Suprapubic skin (tissue), 4 donors: ENCODE data around the gene CMTM1. TPM values are rescaled to one million over a fixed set of nuclear protein-coding genes. Genes with fewer than 3 reads are reported as not detected.
"Not testable (repeated sequence)": the region's sequence is repeated elsewhere in the genome, so short reads cannot be mapped to it uniquely, and the experiment has no call there.

ENCODE experiments used
- DNase-seq, 2 donors: peaks; one replicate each; pipeline ENCODE4 v3.0.0-alpha.2; 2019; ENCODE audit warnings: low spot score in 2 of 2
- H3K27ac ChIP-seq: fragments of 200-600 bp; sonication (generic); one replicate; pipeline ENCODE4 v1.5.1; 2019
- H3K27me3 ChIP-seq: fragments of 200-600 bp; sonication (generic); one replicate; pipeline ENCODE4 v1.5.1; 2019
- H3K36me3 ChIP-seq: fragments of 200-600 bp; sonication (generic); one replicate; pipeline ENCODE4 v1.5.1; 2019
- H3K4me1 ChIP-seq: fragments of 200-600 bp; sonication (generic); one replicate; pipeline ENCODE4 v1.5.1; 2019
- H3K4me3 ChIP-seq: fragments of 200-600 bp; sonication (generic); one replicate; pipeline ENCODE4 v1.5.1; 2019; ENCODE audit warnings: mild to moderate bottlenecking
- H3K9me3 ChIP-seq: fragments of 200-600 bp; sonication (generic); one replicate; pipeline ENCODE4 v1.5.1; 2019
- CTCF ChIP-seq, 2 donors: fragments of 200-600 bp in 1 of 2; fragments of 450-650 bp in 1 of 2; sonication (generic) in 1 of 2; IDR thresholded peaks; one replicate each; pipeline ENCODE4 v1.5.1; 2016 to 2019; ENCODE audit warnings: antibody characterized with exemption in 2 of 2, mild to moderate bottlenecking in 1 of 2, moderate library complexity in 1 of 2
- EP300 ChIP-seq: sonication (generic); formaldehyde crosslinking; IDR thresholded peaks from one replicate; pipeline ENCODE4 v1.6.1; 2017; ENCODE audit warnings: antibody characterized with exemption
- POLR2A ChIP-seq, 2 donors: fragments of 450-650 bp; IDR thresholded peaks; one replicate each; pipeline ENCODE4 v1.6.1; 2017; ENCODE audit warnings: antibody characterized with exemption in 2 of 2, mild to moderate bottlenecking in 2 of 2, moderate library complexity in 2 of 2
- POLR2AphosphoS5 ChIP-seq, 3 donors: sonication (generic); formaldehyde crosslinking; IDR thresholded peaks; one replicate each; pipeline ENCODE4 v1.6.1; 2017; ENCODE audit warnings: antibody characterized with exemption in 3 of 3
- WGBS: methylation state at CpG from one replicate; pipeline ENCODE4 v1.1.5; 2018; 5-methylcytosine and 5-hydroxymethylcytosine counted together
- total RNA-seq, 4 donors: library from RNA; depleted of rRNA; stranded (reverse); fragments of >200 nt; gene quantifications; one replicate each; pipeline ENCODE4 v1.1.0, GENCODE V29; 2016

Gene CMTM1
- total RNA-seq, 4 donors from 2014 or later: 0.97 to 1.6 (median 1.5) TPM

DNA sequence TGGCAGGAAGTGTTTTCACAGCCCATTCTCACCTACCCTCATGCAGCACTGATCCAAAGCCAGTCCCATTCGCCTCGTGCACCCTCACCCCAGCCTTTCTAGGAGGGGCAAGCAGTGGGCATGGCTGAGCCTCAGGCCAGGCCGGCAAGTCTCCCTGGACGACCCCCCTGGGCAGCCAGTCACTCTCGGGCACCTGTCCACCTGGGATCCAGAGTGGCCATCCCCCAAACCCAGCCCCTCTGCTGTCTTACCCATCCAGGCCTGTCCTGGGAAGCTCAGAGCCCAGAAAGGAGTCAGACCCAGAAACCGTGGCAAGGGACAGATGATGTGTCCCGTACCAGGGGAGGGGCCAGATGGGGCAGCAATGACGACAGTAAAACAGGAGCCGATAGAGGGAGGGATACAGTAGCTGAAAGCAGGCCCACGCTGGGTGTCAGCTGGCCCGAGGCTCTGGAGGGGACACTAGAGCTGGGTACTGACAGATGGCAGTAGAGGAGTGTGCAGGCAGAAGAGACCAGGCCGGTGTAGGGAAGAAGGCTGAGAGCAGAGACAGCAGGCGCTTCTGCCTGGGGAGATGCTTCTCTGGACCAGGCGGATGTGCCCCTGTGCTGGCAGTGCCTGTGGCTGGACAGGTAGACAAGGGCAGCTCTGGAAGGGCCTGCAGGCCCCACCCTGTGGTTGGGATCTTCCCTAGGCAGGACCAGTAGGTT is 44.0 kb downstream of the CMTM1 start:
- Histone ChIP-seq H3K9me3 (no peaks in the 10 kb centered on the region), H3K4me3 (no peak overlapping the region), H3K27ac (no peak overlapping the region), H3K27me3 (no peaks in the 10 kb centered on the region), H3K36me3 (peaks cover 57% of the 10 kb centered on the region), H3K4me1 (peaks cover 30% of the 10 kb centered on the region)
- DNase-seq: no peak
- TF ChIP-seq POLR2A (IDR thresholded peaks at IDR 0.05) (no peak), EP300 (no peak), POLR2AphosphoS5 (IDR thresholded peaks at IDR 0.05) (no peak), CTCF (IDR thresholded peaks at IDR 0.05) (no peak)
- WGBS: 84% methylated on average over 14 of the region's 14 CpGs

DNA sequence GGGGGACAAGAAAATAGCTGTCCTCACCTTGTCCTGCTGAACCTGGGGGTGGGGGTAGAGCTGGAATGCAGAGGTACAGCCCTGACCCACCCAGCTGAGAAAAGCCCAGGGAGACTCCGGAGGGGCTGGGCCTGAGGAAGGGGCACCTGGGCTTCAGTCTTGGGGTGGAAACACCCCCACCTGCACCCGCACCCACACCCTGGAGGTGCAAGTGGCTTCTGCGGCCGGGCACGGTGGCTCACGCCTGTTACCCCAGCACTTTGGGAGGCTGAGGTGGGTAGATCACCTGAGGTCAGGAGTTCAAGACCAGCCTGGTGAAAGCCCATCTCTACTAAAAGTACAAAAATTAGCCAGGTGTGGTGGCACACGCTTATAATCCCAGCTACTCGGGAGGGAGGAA is 45.7 kb downstream of the CMTM1 start:
- H3K27me3 ChIP-seq, H3K9me3 ChIP-seq, H3K27ac ChIP-seq, DNase-seq, H3K4me3 ChIP-seq: not testable (repeated sequence)
- peaks cover 14% of the 10 kb centered on the region for H3K4me1 ChIP-seq
- peaks cover 60% of the 10 kb centered on the region for H3K36me3 ChIP-seq
- WGBS: 94% methylated on average over 8 of the region's 8 CpGs

GRCh38 chr16:66612422-66612821 is 46.2 kb downstream of the CMTM1 start:
- no peaks in the 10 kb centered on the region for H3K9me3 ChIP-seq
- H3K4me3 ChIP-seq: no peak overlapping the region
- peaks cover 14% of the 10 kb centered on the region for H3K4me1 ChIP-seq
- no peaks in the 10 kb centered on the region for H3K27me3 ChIP-seq
- no peak for DNase-seq
- WGBS: 84% methylated on average over 14 of the region's 14 CpGs
- no peak overlapping the region for H3K27ac ChIP-seq
- no peak for TF ChIP-seq POLR2AphosphoS5 (IDR thresholded peaks at IDR 0.05)
- TF ChIP-seq EP300: no peak
- no peak for TF ChIP-seq CTCF (IDR thresholded peaks at IDR 0.05)
- no peak for TF ChIP-seq POLR2A (IDR thresholded peaks at IDR 0.05)
- peaks cover 60% of the 10 kb centered on the region for H3K36me3 ChIP-seq

DNA sequence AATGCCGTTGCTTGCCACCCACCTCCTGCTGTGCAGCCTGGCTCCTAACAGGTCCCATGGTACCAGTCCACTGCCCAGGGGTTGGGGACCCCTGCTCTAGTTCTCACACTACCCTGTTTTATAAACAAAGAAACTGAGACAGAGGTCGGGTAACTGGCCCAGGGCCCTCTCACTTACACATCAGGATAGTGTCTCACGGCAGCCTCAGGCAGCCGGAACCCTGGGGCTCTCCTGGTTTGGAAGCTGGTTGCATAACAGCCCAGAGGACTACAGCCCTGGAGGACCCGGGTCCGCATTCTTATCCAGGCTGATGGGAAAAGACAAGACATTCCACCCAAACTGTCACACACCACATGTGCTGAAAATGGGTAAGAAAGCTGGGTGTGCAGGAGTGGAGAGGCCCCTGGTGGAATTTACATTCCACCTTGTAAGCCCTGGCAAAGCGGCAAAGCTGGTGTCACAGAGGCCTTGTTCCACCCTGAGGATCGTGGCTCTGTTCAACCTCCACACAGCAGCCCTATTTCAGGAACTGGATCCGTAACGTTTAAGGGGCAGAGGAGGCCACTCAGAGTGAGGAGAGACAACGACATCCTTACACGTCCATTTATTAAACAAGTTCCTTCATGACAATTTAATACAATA is 48.0 kb downstream of the CMTM1 start:
- Histone ChIP-seq H3K36me3 (peaks cover 57% of the 10 kb centered on the region), H3K27ac (no peak overlapping the region), H3K4me1 (peaks cover 19% of the 10 kb centered on the region), H3K27me3 (no peaks in the 10 kb centered on the region), H3K9me3 (no peaks in the 10 kb centered on the region), H3K4me3 (no peak overlapping the region)
- WGBS: 90% methylated on average over 12 of the region's 12 CpGs
- no peak for DNase-seq
- no peak for TF ChIP-seq EP300
- TF ChIP-seq POLR2A (IDR thresholded peaks at IDR 0.05): no peak
- TF ChIP-seq CTCF (IDR thresholded peaks at IDR 0.05): no peak
- no peak for TF ChIP-seq POLR2AphosphoS5 (IDR thresholded peaks at IDR 0.05)

GRCh38 chr16:66616169-66616568 is 49.9 kb downstream of the CMTM1 start:
- Histone ChIP-seq H3K4me1 (peaks cover 21% of the 10 kb centered on the region), H3K36me3 (peaks cover 43% of the 10 kb centered on the region), H3K27me3 (no peaks in the 10 kb centered on the region), H3K9me3 (no peaks in the 10 kb centered on the region), H3K27ac (no peak overlapping the region), H3K4me3 (no peak overlapping the region)
- no peak for TF ChIP-seq EP300
- no peak for TF ChIP-seq CTCF (IDR thresholded peaks at IDR 0.05)
- TF ChIP-seq POLR2AphosphoS5 (IDR thresholded peaks at IDR 0.05): no peak
- no peak for TF ChIP-seq POLR2A (IDR thresholded peaks at IDR 0.05)
- 94% methylated on average over 4 of the region's 4 CpGs for WGBS
- no peak for DNase-seq
